BE2C (cell line): Measurements from ENCODE around the gene MACROD1.

Experiments
- DNase-seq: peaks from one replicate; pipeline ENCODE4 v3.0.0-alpha.2; 2020
- H3K27me3 ChIP-seq: fragments of 250-450 bp; sonication (Bioruptor Pico); 2 replicates; pipeline ENCODE4 v1.5.1; 2020; ENCODE audit warnings: mild to moderate bottlenecking
- H3K36me3 ChIP-seq: fragments of 250-450 bp; sonication (Bioruptor Pico); 2 replicates; pipeline ENCODE4 v1.5.1; 2020; ENCODE audit warnings: mild to moderate bottlenecking
- H3K4me1 ChIP-seq: fragments of 250-450 bp; sonication (Bioruptor Pico); 2 replicates; pipeline ENCODE4 v1.5.1; 2020
- H3K4me3 ChIP-seq: 2 replicates; pipeline ENCODE4 v1.5.1; 2011; ENCODE audit warnings: low read depth, low read length
- H3K9me3 ChIP-seq: fragments of 250-450 bp; sonication (Bioruptor Pico); 2 replicates; pipeline ENCODE4 v1.5.1; 2020
- TF ChIP-seq, protein P1 (sequence below): IDR thresholded peaks from 2 replicates; pipeline ENCODE4 v1.5.1; 2012; ENCODE audit warnings: mild to moderate bottlenecking, low read depth, low read length

MACROD1 gene

DNA sequence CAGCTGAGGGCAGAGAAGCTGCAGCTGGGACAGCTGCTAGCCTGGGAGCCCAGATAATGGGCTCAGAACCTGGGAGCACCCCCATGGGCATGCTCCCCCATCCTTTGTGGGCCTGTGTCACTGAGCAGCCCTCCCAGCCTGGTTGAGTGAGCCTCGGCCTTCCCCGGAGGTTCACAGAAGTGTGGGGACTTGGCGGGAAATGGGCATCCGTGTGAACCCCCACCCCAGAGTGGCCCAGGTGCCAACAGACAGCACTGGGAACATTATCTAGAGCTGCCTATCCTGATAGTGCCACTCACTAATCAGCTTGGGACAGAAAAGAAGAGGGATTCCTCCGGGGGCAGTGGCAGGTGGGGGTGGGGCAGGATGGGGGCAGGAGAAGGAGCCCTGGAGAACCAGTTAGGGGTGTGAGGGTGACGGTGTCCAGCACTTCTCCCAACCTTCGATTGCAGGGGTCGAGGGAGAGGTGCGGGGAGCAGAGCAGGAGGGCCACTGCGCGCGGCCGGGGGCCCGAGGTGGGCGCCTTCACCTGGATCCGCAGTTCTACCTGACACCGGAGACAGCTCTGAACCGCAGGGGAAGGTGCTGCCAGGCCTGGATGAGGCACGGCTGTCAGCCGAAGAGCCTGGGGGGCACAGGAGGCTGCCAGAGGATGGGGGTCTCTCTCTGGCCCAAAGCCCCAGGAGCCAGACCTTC, 97.1 kb downstream of the MACROD1 start:
- Histone ChIP-seq H3K4me1 (peaks cover 10% of the 10 kb centered on the region), H3K9me3 (no peaks in the 10 kb centered on the region), H3K36me3 (no peaks in the 10 kb centered on the region), H3K4me3 (no peak overlapping the region), H3K27me3 (no peaks in the 10 kb centered on the region)
- DNase-seq, result no peak
- TF ChIP-seq, protein P1, sequence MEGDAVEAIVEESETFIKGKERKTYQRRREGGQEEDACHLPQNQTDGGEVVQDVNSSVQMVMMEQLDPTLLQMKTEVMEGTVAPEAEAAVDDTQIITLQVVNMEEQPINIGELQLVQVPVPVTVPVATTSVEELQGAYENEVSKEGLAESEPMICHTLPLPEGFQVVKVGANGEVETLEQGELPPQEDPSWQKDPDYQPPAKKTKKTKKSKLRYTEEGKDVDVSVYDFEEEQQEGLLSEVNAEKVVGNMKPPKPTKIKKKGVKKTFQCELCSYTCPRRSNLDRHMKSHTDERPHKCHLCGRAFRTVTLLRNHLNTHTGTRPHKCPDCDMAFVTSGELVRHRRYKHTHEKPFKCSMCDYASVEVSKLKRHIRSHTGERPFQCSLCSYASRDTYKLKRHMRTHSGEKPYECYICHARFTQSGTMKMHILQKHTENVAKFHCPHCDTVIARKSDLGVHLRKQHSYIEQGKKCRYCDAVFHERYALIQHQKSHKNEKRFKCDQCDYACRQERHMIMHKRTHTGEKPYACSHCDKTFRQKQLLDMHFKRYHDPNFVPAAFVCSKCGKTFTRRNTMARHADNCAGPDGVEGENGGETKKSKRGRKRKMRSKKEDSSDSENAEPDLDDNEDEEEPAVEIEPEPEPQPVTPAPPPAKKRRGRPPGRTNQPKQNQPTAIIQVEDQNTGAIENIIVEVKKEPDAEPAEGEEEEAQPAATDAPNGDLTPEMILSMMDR, result no peak

DNA sequence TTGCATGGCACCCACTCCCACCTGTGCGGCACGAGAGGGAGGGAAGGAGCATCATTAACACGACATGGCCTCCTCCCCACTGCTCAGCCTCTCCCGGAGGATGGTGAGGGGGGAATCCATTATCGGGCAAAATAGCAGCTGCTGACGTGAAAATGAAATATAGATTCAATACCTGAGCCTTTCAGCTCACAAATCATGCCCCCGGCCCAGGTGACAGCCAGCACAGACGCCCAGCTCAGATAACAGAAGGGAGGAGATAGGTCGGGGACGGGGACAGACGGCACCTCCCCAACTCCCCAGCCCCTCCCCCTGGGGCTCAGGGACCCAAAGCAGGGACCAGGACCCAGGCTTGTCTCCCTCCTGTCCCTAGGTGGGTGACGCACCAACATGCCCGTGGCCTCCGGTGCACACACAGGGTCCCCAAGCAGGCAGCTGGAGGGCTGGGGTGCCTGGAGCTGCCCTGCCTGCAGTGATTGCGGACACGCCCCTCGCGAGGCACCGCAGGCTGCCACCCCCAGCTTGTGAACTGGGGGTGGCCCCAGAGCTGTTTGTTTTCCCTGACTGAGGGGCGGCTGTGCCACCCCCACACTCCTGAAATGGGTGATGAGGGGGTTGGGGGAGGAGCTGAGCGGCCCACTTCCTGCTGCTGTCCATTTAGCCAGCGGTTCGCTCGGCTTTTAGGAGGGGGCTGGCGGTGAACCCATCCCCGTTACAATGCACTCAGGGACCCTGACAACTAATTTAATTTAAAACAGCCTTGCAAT, 98.5 kb downstream of the MACROD1 start:
- no peaks in the 10 kb centered on the region for H3K9me3 ChIP-seq
- H3K36me3 ChIP-seq, result no peaks in the 10 kb centered on the region
- H3K4me3 ChIP-seq, result peak overlapping the region; percentile 23
- no peak for DNase-seq
- peaks cover 5% of the 10 kb centered on the region for H3K4me1 ChIP-seq
- H3K27me3 ChIP-seq, result no peaks in the 10 kb centered on the region
- TF ChIP-seq, protein P1, result no peak

DNA sequence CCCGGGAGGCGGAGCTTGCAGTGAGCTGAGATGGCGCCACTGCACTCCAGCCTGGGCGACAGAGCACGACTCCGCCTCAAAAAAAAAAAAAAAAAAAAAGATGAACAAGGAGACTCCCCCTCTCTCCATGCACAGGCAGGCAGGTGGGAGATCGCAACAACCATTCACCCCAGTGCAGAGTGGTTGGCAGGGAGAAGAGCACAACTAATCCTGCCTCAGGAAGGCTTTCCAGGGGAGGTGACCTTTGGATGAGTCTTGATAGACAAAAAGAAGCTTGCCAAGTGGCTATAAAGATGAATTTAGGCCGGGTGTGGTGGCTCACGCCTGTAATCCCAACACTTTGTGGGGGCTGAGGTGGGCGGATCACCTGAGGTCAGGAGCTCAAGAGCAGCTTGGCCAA, 100.2 kb downstream of the MACROD1 start:
- Histone ChIP-seq H3K9me3 (no peaks in the 10 kb centered on the region), H3K4me3 (no peak overlapping the region), H3K36me3 (no peaks in the 10 kb centered on the region), H3K27me3 (no peaks in the 10 kb centered on the region), H3K4me1 (peaks cover 5% of the 10 kb centered on the region)
- TF ChIP-seq, protein P1, result no peak
- DNase-seq, result no peak

DNA sequence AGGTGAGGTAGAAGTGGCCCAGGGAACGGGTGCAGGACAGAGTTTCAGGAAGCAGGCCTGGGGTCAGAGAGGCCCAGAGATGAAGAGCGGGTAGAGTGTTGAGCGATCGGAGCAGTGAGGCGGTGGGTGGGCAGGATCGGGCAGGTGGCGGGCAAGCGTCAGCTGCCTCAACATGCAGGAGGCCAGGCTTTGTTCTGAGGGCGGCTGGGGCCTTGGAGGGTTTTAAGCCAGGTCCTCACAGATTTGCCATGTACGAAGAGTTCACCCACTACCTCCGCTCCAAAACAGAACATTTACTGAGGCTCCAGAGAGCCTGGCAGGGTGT, 100.8 kb downstream of the MACROD1 start:
- TF ChIP-seq, protein P1, result no peak

DNA sequence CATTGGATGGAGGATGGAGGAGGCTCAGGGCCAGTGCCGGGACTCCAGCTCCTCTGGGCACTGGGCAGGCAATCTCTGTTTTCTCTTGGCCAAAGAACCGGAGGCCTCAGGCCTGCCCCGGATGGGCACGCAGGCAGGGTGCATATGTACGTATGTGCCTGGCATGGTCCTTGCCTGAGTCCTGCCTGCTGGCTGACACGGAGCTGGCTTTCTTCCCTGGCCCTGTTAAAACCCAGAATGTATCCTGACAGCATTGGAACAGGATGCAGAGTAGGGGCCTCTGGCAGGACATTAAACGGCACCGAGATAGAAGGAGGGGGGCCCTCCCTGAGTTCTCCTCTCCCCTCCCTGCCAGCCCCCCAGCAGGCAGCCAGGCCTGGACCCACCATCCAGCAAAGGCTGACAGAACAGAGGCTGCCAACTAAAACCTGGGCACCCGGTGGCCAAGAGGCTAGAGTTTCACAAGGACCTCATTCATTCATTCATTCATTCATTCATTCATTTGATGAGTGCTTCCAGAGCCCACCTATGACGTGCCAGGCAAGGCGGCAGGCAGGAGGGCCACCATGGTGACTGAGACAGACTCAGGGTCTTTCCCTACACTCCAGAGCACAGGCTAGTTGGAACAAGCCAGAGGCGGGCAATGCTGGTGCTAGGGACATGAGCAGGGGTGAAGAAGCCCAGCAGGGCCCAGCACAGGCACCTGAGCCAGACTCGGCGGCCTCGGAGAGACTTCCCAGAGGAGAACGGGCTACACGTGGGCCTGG, 101.4 kb downstream of the MACROD1 start:
- no peaks in the 10 kb centered on the region for H3K9me3 ChIP-seq
- TF ChIP-seq, protein P1, result no peak
- no peak for DNase-seq
- peaks cover 8% of the 10 kb centered on the region for H3K4me1 ChIP-seq
- no peak overlapping the region for H3K4me3 ChIP-seq
- no peaks in the 10 kb centered on the region for H3K27me3 ChIP-seq
- H3K36me3 ChIP-seq, result no peaks in the 10 kb centered on the region

More for the DNA sequence above, 100.8 kb downstream of the MACROD1 start:
- Histone ChIP-seq H3K4me3 (no peak overlapping the region), H3K9me3 (no peaks in the 10 kb centered on the region), H3K27me3 (no peaks in the 10 kb centered on the region), H3K4me1 (peaks cover 8% of the 10 kb centered on the region), H3K36me3 (no peaks in the 10 kb centered on the region)
- no peak for DNase-seq

DNA sequence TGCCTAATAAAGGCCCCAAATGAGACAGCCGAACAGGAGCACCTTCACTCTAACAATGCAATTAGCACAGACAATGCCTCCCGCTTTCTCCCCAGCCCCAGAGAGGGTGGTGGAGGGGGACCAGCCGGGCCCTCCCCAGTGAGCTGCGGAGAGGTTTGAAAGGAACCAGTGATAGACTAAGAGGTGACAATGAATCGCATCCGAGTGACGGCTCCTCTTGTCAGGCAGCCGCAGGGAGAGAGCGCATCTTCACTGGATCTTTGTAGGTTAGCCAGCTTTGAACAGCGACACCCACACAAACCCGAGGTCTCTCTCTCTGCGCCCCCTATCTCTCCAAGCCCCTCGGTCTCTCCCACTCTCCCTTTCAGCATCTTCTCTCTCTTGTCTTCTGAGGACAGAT, 102.1 kb downstream of the MACROD1 start:
- no peak for DNase-seq
- Histone ChIP-seq H3K4me3 (no peak overlapping the region), H3K9me3 (no peaks in the 10 kb centered on the region), H3K27me3 (no peaks in the 10 kb centered on the region), H3K36me3 (no peaks in the 10 kb centered on the region), H3K4me1 (peaks cover 9% of the 10 kb centered on the region; the same call in 1 of the 2 replicates)
- TF ChIP-seq, protein P1, result no peak
